ENCODE data around the gene ZNF804A. TPM values are rescaled to one million over a fixed set of nuclear protein-coding genes. Genes with fewer than 3 reads are reported as not detected.

ZNF804A gene
- total RNA-seq, 1 donor from 2014 or later = 2.3 TPM

- POLR2A ChIA-PET = no interaction called here
- Mint-ChIP-seq H3K4me1 (peaks cover 22% of the 10 kb centered on the region), H3K36me3 (ENCODE audit: low read depth) (no peaks in the 10 kb centered on the region), H3K27me3 (no peaks in the 10 kb centered on the region), H3K4me3 (no peak overlapping the region), H3K27ac (no peak overlapping the region), H3K9me3 (no peaks in the 10 kb centered on the region)
- DNase-seq (no peak), ATAC-seq (ENCODE audit: low read depth) (no peak)
- CTCF ChIA-PET = no interaction called here
- intact Hi-C loops (cut with micrococcal nuclease) = no loop called here
- TF ChIP-seq, protein P1, sequence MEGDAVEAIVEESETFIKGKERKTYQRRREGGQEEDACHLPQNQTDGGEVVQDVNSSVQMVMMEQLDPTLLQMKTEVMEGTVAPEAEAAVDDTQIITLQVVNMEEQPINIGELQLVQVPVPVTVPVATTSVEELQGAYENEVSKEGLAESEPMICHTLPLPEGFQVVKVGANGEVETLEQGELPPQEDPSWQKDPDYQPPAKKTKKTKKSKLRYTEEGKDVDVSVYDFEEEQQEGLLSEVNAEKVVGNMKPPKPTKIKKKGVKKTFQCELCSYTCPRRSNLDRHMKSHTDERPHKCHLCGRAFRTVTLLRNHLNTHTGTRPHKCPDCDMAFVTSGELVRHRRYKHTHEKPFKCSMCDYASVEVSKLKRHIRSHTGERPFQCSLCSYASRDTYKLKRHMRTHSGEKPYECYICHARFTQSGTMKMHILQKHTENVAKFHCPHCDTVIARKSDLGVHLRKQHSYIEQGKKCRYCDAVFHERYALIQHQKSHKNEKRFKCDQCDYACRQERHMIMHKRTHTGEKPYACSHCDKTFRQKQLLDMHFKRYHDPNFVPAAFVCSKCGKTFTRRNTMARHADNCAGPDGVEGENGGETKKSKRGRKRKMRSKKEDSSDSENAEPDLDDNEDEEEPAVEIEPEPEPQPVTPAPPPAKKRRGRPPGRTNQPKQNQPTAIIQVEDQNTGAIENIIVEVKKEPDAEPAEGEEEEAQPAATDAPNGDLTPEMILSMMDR (IDR thresholded peaks at IDR 0.05) = no peak
Measured at GRCh38 chr2:184728411-184728810, 130.1 kb downstream of the ZNF804A start.

GRCh38 chr2:184729581-184729980, 131.3 kb downstream of the ZNF804A start:
- H3K4me3 Mint-ChIP-seq = no peak overlapping the region
- no peak for ATAC-seq (ENCODE audit: low read depth)
- H3K27ac Mint-ChIP-seq = no peak overlapping the region
- no peaks in the 10 kb centered on the region for H3K9me3 Mint-ChIP-seq
- CTCF ChIA-PET = no interaction called here
- TF ChIP-seq, protein P1 (IDR thresholded peaks at IDR 0.05) = no peak
- POLR2A ChIA-PET = no interaction called here
- intact Hi-C loops (cut with micrococcal nuclease) = no loop called here
- H3K27me3 Mint-ChIP-seq = no peaks in the 10 kb centered on the region
- H3K4me1 Mint-ChIP-seq = peaks cover 22% of the 10 kb centered on the region
- no peak for DNase-seq
- H3K36me3 Mint-ChIP-seq (ENCODE audit: low read depth) = no peaks in the 10 kb centered on the region

DNA sequence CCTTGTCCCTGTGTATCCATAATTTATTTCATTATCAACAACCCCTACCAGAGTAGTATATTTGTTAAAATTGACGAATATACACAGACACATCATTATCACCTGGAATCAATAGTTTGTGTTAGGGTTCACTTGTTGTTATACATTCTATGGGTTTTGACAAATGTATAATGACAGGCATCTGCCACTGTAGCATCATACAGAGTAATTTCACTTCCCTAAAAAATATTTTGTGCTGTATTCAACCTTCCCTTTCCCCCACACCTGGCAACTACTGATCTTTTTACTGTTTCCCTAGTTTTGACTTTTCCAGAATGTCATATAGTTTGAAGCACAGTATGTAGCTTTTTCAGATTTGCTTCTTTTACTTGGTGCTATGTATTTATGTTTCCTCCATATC, 132.0 kb downstream of the ZNF804A start:
- Mint-ChIP-seq H3K27ac (no peak overlapping the region), H3K4me3 (no peak overlapping the region), H3K4me1 (peaks cover 21% of the 10 kb centered on the region), H3K27me3 (no peaks in the 10 kb centered on the region), H3K9me3 (no peaks in the 10 kb centered on the region), H3K36me3 (ENCODE audit: low read depth) (no peaks in the 10 kb centered on the region)
- ChIA-PET CTCF (no interaction called here), POLR2A (no interaction called here)
- peak; percentile 71 for ATAC-seq (ENCODE audit: low read depth)
- no peak for DNase-seq
- intact Hi-C loops (cut with micrococcal nuclease) = loop anchor here (2.0 kb wide), 1 partner anchor 133 kb away; no protein-coding TSS in a partner anchor
- TF ChIP-seq, protein P1 (IDR thresholded peaks at IDR 0.05) = no peak

DNA sequence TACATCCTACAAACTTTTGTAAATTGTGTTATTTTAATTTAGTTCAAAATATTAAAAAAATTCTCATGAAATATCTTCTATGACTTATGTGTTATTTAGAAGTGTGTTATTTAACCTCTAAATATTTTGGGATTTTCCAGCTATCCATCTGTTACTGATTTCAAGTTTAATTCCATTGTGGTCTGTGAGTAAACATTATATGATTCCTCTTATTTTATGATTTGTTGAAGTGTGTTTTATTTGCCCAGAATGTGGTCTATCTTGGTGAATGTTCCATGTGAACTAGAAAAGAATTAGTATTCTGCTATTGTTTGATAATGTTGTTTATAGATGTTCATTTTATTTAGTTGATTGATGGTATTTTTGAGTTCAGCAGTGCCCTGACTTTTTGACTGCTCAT, 136.0 kb downstream of the ZNF804A start:
- Mint-ChIP-seq H3K27me3 (no peaks in the 10 kb centered on the region), H3K4me3 (no peak overlapping the region), H3K9me3 (no peaks in the 10 kb centered on the region), H3K27ac (no peak overlapping the region), H3K36me3 (ENCODE audit: low read depth) (no peaks in the 10 kb centered on the region), H3K4me1 (peaks cover 11% of the 10 kb centered on the region)
- ChIA-PET POLR2A (no interaction called here), CTCF (no interaction called here)
- no peak for DNase-seq
- no peak for ATAC-seq (ENCODE audit: low read depth)
- intact Hi-C loops (cut with micrococcal nuclease) = no loop called here
- TF ChIP-seq, protein P1 (IDR thresholded peaks at IDR 0.05) = no peak

DNA sequence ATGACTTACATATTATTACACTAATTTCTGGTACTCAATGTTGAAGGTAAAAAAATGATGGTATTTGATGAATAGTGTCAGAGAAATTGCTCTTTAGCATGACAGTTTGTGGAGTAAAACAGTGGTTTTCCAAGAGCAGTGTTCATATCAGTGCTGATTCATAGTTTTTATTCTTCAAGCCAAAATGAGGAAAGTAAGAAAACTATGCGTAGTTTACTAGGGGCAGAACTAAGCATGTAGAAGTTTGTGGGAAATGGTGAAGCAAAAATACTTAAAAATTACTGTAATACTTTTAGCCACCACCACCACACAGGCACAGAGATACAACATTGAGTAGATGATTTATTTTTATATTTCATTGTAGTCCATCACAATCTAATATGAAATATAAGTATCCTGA, 137.3 kb downstream of the ZNF804A start:
- H3K27me3 Mint-ChIP-seq = no peaks in the 10 kb centered on the region
- ChIA-PET POLR2A (no interaction called here), CTCF (no interaction called here)
- intact Hi-C loops (cut with micrococcal nuclease) = no loop called here
- DNase-seq (no peak), ATAC-seq (ENCODE audit: low read depth) (no peak)
- no peak overlapping the region for H3K27ac Mint-ChIP-seq
- H3K4me3 Mint-ChIP-seq = no peak overlapping the region
- H3K36me3 Mint-ChIP-seq (ENCODE audit: low read depth) = no peaks in the 10 kb centered on the region
- TF ChIP-seq, protein P1 (IDR thresholded peaks at IDR 0.05) = no peak
- H3K4me1 Mint-ChIP-seq = peaks cover 6% of the 10 kb centered on the region
- H3K9me3 Mint-ChIP-seq = no peaks in the 10 kb centered on the region

Data from activated B cell treated with CpG ODN at 0.5 μM for 24 hours (primary cell).